ENCODE results near the gene RNF167. TPM values are rescaled to one million over a fixed set of nuclear protein-coding genes. Genes with fewer than 3 reads are reported as not detected.

Gene RNF167
- total and polyA plus RNA-seq, 2 of the 13 experiments (the other 11 are each of a cell fraction or from before 2014, with no cell fraction given), result 44.1 to 45.4 TPM

- no peak for TF ChIP-seq ZNF10 (CRISPR knock-in tag; IDR thresholded peaks at IDR 0.05; ENCODE audit: borderline replicate concordance, low read depth)
- no peak for TF ChIP-seq NCOA2 (CRISPR knock-in tag; IDR thresholded peaks at IDR 0.05)
- no peak for TF ChIP-seq BRCA1 (CRISPR knock-in tag; IDR thresholded peaks at IDR 0.05)
- TF ChIP-seq ZGPAT (CRISPR knock-in tag; IDR thresholded peaks at IDR 0.05), result no peak; the same call in none of the 2 replicates
- no peak for TF ChIP-seq ATF3 (CRISPR knock-in tag; IDR thresholded peaks at IDR 0.05)
- no peak for TF ChIP-seq ZNF577 (CRISPR knock-in tag; IDR thresholded peaks at IDR 0.05; ENCODE audit: borderline replicate concordance, low read depth)
- TF ChIP-seq RXRB (CRISPR knock-in tag; IDR thresholded peaks at IDR 0.05; ENCODE audit: borderline replicate concordance), result no peak
- TF ChIP-seq KLF15 (CRISPR knock-in tag; IDR thresholded peaks at IDR 0.05; ENCODE audit: borderline replicate concordance), result peak; percentile 17; the same call in 1 of the 2 replicates
- TF ChIP-seq FOXO4 (CRISPR knock-in tag; conservative IDR thresholded peaks at IDR 0.05), result no peak
- TF ChIP-seq XRCC5 (optimal IDR thresholded peaks at IDR 0.05; ENCODE audit: low read length), result no peak
- TF ChIP-seq SETDB1 (CRISPR knock-in tag; IDR thresholded peaks at IDR 0.05; ENCODE audit: borderline replicate concordance), result no peak
- TF ChIP-seq ELF3 (CRISPR knock-in tag; IDR thresholded peaks at IDR 0.05), result no peak
- TF ChIP-seq ZNF556 (CRISPR knock-in tag; IDR thresholded peaks at IDR 0.05; ENCODE audit: borderline replicate concordance), result no peak
- no peak for TF ChIP-seq ZHX2 (IDR thresholded peaks at IDR 0.05; ENCODE audit: low read depth)
- TF ChIP-seq ZHX2 (CRISPR knock-in tag; IDR thresholded peaks at IDR 0.05; ENCODE audit: borderline replicate concordance), result no peak
- TF ChIP-seq ZNF674 (CRISPR knock-in tag; IDR thresholded peaks at IDR 0.05; ENCODE audit: low read depth), result no peak
- TF ChIP-seq ZBTB21 (CRISPR knock-in tag; IDR thresholded peaks at IDR 0.05), result no peak
- TF ChIP-seq HMG20B (CRISPR knock-in tag; conservative IDR thresholded peaks at IDR 0.05), result no peak
- TF ChIP-seq SRSF9 (IDR thresholded peaks at IDR 0.05; ENCODE audit: borderline replicate concordance, insufficient read depth, low read depth, low read length, poor library complexity, severe bottlenecking), result no peak
- TF ChIP-seq ZNF44 (CRISPR knock-in tag; IDR thresholded peaks at IDR 0.05), result 0 out of 2 replicates have a peak, but pooled peaks have one; percentile 50
Measured at GRCh38 chr17:4950075-4950745, 10.1 kb downstream of the RNF167 start (continued).

Measured in HepG2 (cell line).